Esophagus (tissue), 2 donors: Measurements from ENCODE around the gene PRKAR2A. TPM values are rescaled to one million over a fixed set of nuclear protein-coding genes. Genes with fewer than 3 reads are reported as not detected.
"Not testable (repeated sequence)": the region's sequence is repeated elsewhere in the genome, so short reads cannot be mapped to it uniquely, and the experiment has no call there.

Experiments
- H3K27ac ChIP-seq, 2 donors: one replicate each; pipeline ENCODE4 v1.5.1; 2013; ENCODE audit warnings: low read depth in 2 of 2, mild to moderate bottlenecking in 2 of 2, inconsistent platforms in 1 of 2, low read length in 1 of 2, moderate library complexity in 1 of 2
- H3K27me3 ChIP-seq, 2 donors: one replicate each; pipeline ENCODE4 v1.6.1; 2013; ENCODE audit warnings: low read length in 2 of 2, control low read depth in 1 of 2, mild to moderate bottlenecking in 1 of 2; ENCODE audit not compliant: insufficient read depth in 2 of 2, control insufficient read depth in 1 of 2
- H3K36me3 ChIP-seq, 2 donors: one replicate each; pipeline ENCODE4 v1.6.1; 2013; ENCODE audit warnings: low read length in 1 of 2; ENCODE audit not compliant: control insufficient read depth in 2 of 2, insufficient read depth in 2 of 2
- H3K4me1 ChIP-seq, 2 donors: one replicate each; pipeline ENCODE4 v1.6.1; 2013; ENCODE audit warnings: low read length in 1 of 2; ENCODE audit not compliant: control insufficient read depth in 2 of 2, insufficient read depth in 2 of 2
- H3K4me3 ChIP-seq, 2 donors: one replicate each; pipeline ENCODE4 v1.5.1; 2013; ENCODE audit warnings: low read length in 2 of 2, mild to moderate bottlenecking in 2 of 2, low read depth in 1 of 2, moderate library complexity in 1 of 2
- H3K9me3 ChIP-seq, 2 donors: one replicate each; pipeline ENCODE4 v1.6.1; 2013; ENCODE audit warnings: mild to moderate bottlenecking in 2 of 2, low read depth in 1 of 2, low read length in 1 of 2, moderate library complexity in 1 of 2; ENCODE audit not compliant: control insufficient read depth in 2 of 2, insufficient read depth in 1 of 2
- WGBS, 2 donors: extraction: QIAGEN DNeasy Blood & Tissue Kit; methylation state at CpG; one replicate each; pipeline ENCODE4 v1.1.7; 2013; 5-methylcytosine and 5-hydroxymethylcytosine counted together
- polyA plus RNA-seq, 2 donors: library from polyadenylated mRNA; stranded (reverse); fragments of 200-250 nt; gene quantifications; one replicate each; pipeline ENCODE4 v1.2.3, GENCODE V29; 2013
- donor health status: healthy with polysubstance abuse.
- donor health status: Bipolar disorder and iron deficiency.

Gene PRKAR2A
- polyA plus RNA-seq, 2 donors, result 7.2 to 11.3 TPM

- H3K4me3 ChIP-seq, result no peak overlapping the region
- H3K27me3 ChIP-seq, result no peaks in the 10 kb centered on the region
- 10 to 11% methylated on average over 15 of the region's 15 CpGs for WGBS, 2 donors
- no peaks in the 10 kb centered on the region for H3K9me3 ChIP-seq
- H3K4me1 ChIP-seq, result peaks cover 7 to 20% of the 10 kb centered on the region in 2 donors
- H3K36me3 ChIP-seq, result no peaks in the 10 kb centered on the region
- peak overlapping the region; percentile 55 to 84 for H3K27ac ChIP-seq
Observed at GRCh38 chr3:48739955-48740823, 107.5 kb downstream of the PRKAR2A start.

GRCh38 chr3:48739617-48739954 is 108.1 kb downstream of the PRKAR2A start:
- H3K27ac ChIP-seq, result peak overlapping the region; percentile 55 to 84
- H3K27me3 ChIP-seq, result no peaks in the 10 kb centered on the region
- peaks cover 7 to 20% of the 10 kb centered on the region in 2 donors for H3K4me1 ChIP-seq
- no peak overlapping the region for H3K4me3 ChIP-seq
- WGBS, 2 donors, result 52 to 57% methylated on average over 6 of the region's 6 CpGs
- no peaks in the 10 kb centered on the region for H3K9me3 ChIP-seq
- H3K36me3 ChIP-seq, result no peaks in the 10 kb centered on the region

- no peak overlapping the region for H3K4me3 ChIP-seq
- H3K4me1 ChIP-seq, result peaks cover 7 to 20% of the 10 kb centered on the region in 2 donors
- 41 to 58% methylated on average over 9 of the region's 9 CpGs for WGBS, 2 donors
- H3K36me3 ChIP-seq, result no peaks in the 10 kb centered on the region
- peak overlapping the region; percentile 55 to 84 for H3K27ac ChIP-seq
- H3K27me3 ChIP-seq, result no peaks in the 10 kb centered on the region
- no peaks in the 10 kb centered on the region for H3K9me3 ChIP-seq
Observed at GRCh38 chr3:48738926-48739616, 108.6 kb downstream of the PRKAR2A start.

- Histone ChIP-seq H3K9me3 (no peaks in the 10 kb centered on the region), H3K4me1 (peaks cover 7 to 20% of the 10 kb centered on the region in 2 donors), H3K4me3 (no peak overlapping the region), H3K27me3 (no peaks in the 10 kb centered on the region), H3K36me3 (no peaks in the 10 kb centered on the region), H3K27ac (no peak overlapping the region)
- WGBS, 2 donors, result 80 to 83% methylated on average over 3 of the region's 3 CpGs
Observed at GRCh38 chr3:48738144-48738536, 109.5 kb downstream of the PRKAR2A start.

GRCh38 chr3:48735075-48735767 is 112.5 kb downstream of the PRKAR2A start:
- H3K27ac ChIP-seq, H3K4me3 ChIP-seq, H3K9me3 ChIP-seq, H3K27me3 ChIP-seq, H3K36me3 ChIP-seq: not testable (repeated sequence)
- WGBS, 2 donors, result 37 to 39% methylated on average over 7 to 8 of the region's 8 CpGs
- peaks cover 7 to 15% of the 10 kb centered on the region in 2 donors for H3K4me1 ChIP-seq

GRCh38 chr3:48734541-48734940 is 113.1 kb downstream of the PRKAR2A start:
- not testable (repeated sequence) for H3K9me3 ChIP-seq, H3K27ac ChIP-seq, H3K4me3 ChIP-seq, H3K36me3 ChIP-seq, H3K4me1 ChIP-seq, H3K27me3 ChIP-seq
- 76 to 80% methylated on average over 8 to 19 of the region's 25 CpGs for WGBS, 2 donors

GRCh38 chr3:48733752-48734518 is 113.7 kb downstream of the PRKAR2A start:
- H3K27ac ChIP-seq, H3K9me3 ChIP-seq, H3K27me3 ChIP-seq, H3K36me3 ChIP-seq, H3K4me1 ChIP-seq, H3K4me3 ChIP-seq: not testable (repeated sequence)
- 77 to 88% methylated on average over 12 to 51 of the region's 53 CpGs for WGBS, 2 donors

- WGBS, 2 donors, result 94 to 95% methylated on average over 8 of the region's 8 CpGs
Observed at GRCh38 chr3:48727511-48727910, 120.2 kb downstream of the PRKAR2A start.

GRCh38 chr3:48725185-48725855 is 122.4 kb downstream of the PRKAR2A start:
- not testable (repeated sequence) for H3K36me3 ChIP-seq, H3K27me3 ChIP-seq, H3K4me3 ChIP-seq, H3K27ac ChIP-seq, H3K9me3 ChIP-seq, H3K4me1 ChIP-seq
- WGBS, 2 donors, result 92 to 94% methylated on average over 8 of the region's 8 CpGs

More at GRCh38 chr3:48727511-48727910, 120.2 kb downstream of the PRKAR2A start:
- Histone ChIP-seq H3K27me3 (no peaks in the 10 kb centered on the region), H3K36me3 (no peaks in the 10 kb centered on the region), H3K9me3 (no peaks in the 10 kb centered on the region), H3K27ac (no peak overlapping the region), H3K4me3 (no peak overlapping the region), H3K4me1 (no peaks in the 10 kb centered on the region)
